Activated T-helper 2 cell treated with anti-CD3 and anti-CD28 coated beads, Interferon-gamma antibody, Interleukin-2, Interleukin-4, amounts not matched to agents 10 μg/mL and 5 μg/mL and 100 μg/mL, durations not matched to agents 14 hours and 24 hours and 36 hours (primary cell): ENCODE measurements around the gene HOXB5. TPM values are rescaled to one million over a fixed set of nuclear protein-coding genes. Genes with fewer than 3 reads are reported as not detected.

Experiments used
- DNase-seq: peaks from one replicate; pipeline ENCODE4 v3.0.0; 2021; ENCODE audit warnings: low spot score
- H3K27ac Mint-ChIP-seq: one replicate; pipeline ENCODE4 v1.8.0; 2021; ENCODE audit warnings: mixed read lengths
- H3K27me3 Mint-ChIP-seq: one replicate; pipeline ENCODE4 v1.8.0; 2021; ENCODE audit warnings: low read depth, mixed read lengths
- H3K36me3 Mint-ChIP-seq: one replicate; pipeline ENCODE4 v1.8.0; 2021; ENCODE audit warnings: low read depth, mixed read lengths
- H3K4me1 Mint-ChIP-seq: one replicate; pipeline ENCODE4 v1.8.0; 2021; ENCODE audit warnings: low read depth, mixed read lengths
- H3K4me3 Mint-ChIP-seq: one replicate; pipeline ENCODE4 v1.8.0; 2021; ENCODE audit warnings: low read depth, mild to moderate bottlenecking, moderate library complexity, mixed read lengths
- H3K9me3 Mint-ChIP-seq: one replicate; pipeline ENCODE4 v1.8.0; 2021; ENCODE audit warnings: mixed read lengths
- intact Hi-C: fragments of 100-400 bp; cut with micrococcal nuclease; formaldehyde crosslinking; loops from one replicate; pipeline ENCODE4 v1.15.1; 2023
- total RNA-seq: library from RNA; stranded (reverse); gene quantifications from 2 replicates; pipeline ENCODE4 v1.2.3, GENCODE V29; 2022

Gene HOXB5
- total RNA-seq, 1 donor from 2014 or later = not detected

DNA sequence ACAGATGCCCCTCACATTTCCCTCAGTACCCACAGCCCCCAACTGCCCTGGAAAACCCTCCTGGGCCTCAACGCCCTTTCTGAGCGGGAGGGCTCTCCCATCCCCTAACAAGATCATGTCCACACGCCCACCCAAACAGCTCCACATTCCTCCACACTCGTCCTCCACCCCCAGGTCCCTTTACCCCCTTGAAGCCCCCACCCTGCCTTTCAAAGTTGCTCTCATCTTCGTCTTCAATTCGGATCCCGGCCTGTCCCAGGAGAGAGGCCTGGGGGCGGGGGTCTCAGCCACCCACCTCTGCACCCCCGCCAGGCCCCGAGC is 29.8 kb downstream of the HOXB5 start:
- Mint-ChIP-seq H3K27ac (no peak overlapping the region), H3K36me3 (peaks cover 3% of the 10 kb centered on the region), H3K27me3 (peaks cover 20% of the 10 kb centered on the region), H3K4me1 (peaks cover 10% of the 10 kb centered on the region), H3K9me3 (no peaks in the 10 kb centered on the region), H3K4me3 (no peak overlapping the region)
- intact Hi-C loops = no loop called here
- no peak for DNase-seq

DNA sequence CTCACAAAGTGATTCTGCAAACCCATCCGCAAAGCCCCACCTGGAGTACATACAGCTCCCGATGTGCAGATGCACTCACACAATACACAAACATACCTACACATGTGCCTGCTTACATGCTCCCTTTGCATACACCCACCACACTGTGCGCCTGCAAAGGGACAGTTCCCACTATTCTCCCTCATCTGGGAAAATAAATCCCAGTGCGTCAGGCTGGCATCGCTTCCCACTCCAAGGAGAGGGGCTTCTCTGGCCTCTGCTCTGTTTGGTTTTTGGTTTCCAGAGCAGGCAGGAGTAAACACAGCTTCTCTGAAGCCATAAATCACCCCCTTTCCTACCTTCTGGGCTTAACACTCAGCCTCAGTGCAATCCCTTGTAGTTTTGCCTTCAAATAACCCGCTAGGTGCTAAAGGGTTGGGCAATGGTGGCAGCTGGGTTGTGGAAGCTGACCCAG is 30.2 kb downstream of the HOXB5 start:
- peaks cover 17% of the 10 kb centered on the region for H3K27me3 Mint-ChIP-seq
- H3K4me1 Mint-ChIP-seq = peaks cover 7% of the 10 kb centered on the region
- intact Hi-C loops = no loop called here
- peaks cover 1% of the 10 kb centered on the region for H3K36me3 Mint-ChIP-seq
- DNase-seq = no peak
- H3K9me3 Mint-ChIP-seq = no peaks in the 10 kb centered on the region
- no peak overlapping the region for H3K27ac Mint-ChIP-seq
- no peak overlapping the region for H3K4me3 Mint-ChIP-seq

DNA sequence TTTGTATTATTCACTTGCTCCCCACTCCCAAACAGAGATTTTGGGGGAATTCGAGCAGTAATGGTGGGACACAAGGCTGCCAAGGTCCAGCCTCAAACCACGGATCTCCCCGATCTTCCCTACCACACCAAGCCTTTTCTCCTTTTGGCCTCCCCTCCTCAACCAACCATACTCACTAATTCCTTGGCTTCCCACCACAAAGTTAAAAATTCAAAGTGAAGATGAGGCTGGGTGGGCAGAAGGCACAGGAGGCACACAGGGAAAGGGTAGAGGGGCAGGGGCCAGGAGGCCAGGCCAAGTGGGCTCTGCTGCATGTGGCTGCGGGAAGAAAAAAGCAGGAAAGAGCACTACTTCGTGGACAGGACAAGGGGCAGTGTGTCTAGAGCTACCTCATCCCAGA is 30.6 kb downstream of the HOXB5 start:
- Mint-ChIP-seq H3K4me1 (peaks cover 6% of the 10 kb centered on the region), H3K27ac (no peak overlapping the region), H3K36me3 (no peaks in the 10 kb centered on the region), H3K27me3 (peaks cover 14% of the 10 kb centered on the region), H3K4me3 (no peak overlapping the region), H3K9me3 (no peaks in the 10 kb centered on the region)
- DNase-seq = no peak
- intact Hi-C loops = no loop called here

- Mint-ChIP-seq H3K27me3 (peaks cover 14% of the 10 kb centered on the region), H3K4me1 (peaks cover 6% of the 10 kb centered on the region), H3K9me3 (no peaks in the 10 kb centered on the region), H3K36me3 (no peaks in the 10 kb centered on the region), H3K4me3 (no peak overlapping the region), H3K27ac (no peak overlapping the region)
- DNase-seq = no peak
- intact Hi-C loops = no loop called here
Measured at GRCh38 chr17:48561884-48562810, 31.4 kb downstream of the HOXB5 start.

- H3K36me3 Mint-ChIP-seq = no peaks in the 10 kb centered on the region
- no peak for DNase-seq
- H3K27ac Mint-ChIP-seq = no peak overlapping the region
- H3K27me3 Mint-ChIP-seq = peaks cover 29% of the 10 kb centered on the region
- H3K4me3 Mint-ChIP-seq = no peak overlapping the region
- H3K4me1 Mint-ChIP-seq = peaks cover 9% of the 10 kb centered on the region
- H3K9me3 Mint-ChIP-seq = no peaks in the 10 kb centered on the region
- intact Hi-C loops = no loop called here
Measured at GRCh38 chr17:48559840-48560817, 33.5 kb downstream of the HOXB5 start.

- Mint-ChIP-seq H3K4me3 (no peak overlapping the region), H3K9me3 (no peaks in the 10 kb centered on the region), H3K27me3 (peaks cover 28% of the 10 kb centered on the region), H3K4me1 (peaks cover 15% of the 10 kb centered on the region), H3K36me3 (no peaks in the 10 kb centered on the region), H3K27ac (no peak overlapping the region)
- intact Hi-C loops = no loop called here
- DNase-seq = no peak
Measured at GRCh38 chr17:48559122-48559839, 34.3 kb downstream of the HOXB5 start.

DNA sequence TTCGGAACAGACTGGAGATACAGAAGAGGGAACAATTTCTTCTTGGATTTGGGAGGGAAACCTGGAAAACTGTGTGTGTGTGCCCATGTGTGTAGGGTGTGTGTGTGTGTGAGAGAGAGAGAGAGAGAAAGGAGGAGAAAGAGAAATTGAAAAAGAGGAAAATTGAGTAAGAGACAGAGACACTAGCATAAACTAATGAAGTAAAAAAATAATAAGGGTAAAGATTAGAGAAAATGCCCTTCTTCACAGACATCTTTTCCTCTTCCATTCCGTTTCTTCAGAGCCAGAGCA is 34.8 kb downstream of the HOXB5 start:
- no peak overlapping the region for H3K27ac Mint-ChIP-seq
- intact Hi-C loops = no loop called here
- DNase-seq = no peak
- H3K4me3 Mint-ChIP-seq = no peak overlapping the region
- H3K4me1 Mint-ChIP-seq = peaks cover 15% of the 10 kb centered on the region
- peaks cover under 1% of the 10 kb centered on the region for H3K36me3 Mint-ChIP-seq
- H3K27me3 Mint-ChIP-seq = peaks cover 27% of the 10 kb centered on the region
- H3K9me3 Mint-ChIP-seq = no peaks in the 10 kb centered on the region

DNA sequence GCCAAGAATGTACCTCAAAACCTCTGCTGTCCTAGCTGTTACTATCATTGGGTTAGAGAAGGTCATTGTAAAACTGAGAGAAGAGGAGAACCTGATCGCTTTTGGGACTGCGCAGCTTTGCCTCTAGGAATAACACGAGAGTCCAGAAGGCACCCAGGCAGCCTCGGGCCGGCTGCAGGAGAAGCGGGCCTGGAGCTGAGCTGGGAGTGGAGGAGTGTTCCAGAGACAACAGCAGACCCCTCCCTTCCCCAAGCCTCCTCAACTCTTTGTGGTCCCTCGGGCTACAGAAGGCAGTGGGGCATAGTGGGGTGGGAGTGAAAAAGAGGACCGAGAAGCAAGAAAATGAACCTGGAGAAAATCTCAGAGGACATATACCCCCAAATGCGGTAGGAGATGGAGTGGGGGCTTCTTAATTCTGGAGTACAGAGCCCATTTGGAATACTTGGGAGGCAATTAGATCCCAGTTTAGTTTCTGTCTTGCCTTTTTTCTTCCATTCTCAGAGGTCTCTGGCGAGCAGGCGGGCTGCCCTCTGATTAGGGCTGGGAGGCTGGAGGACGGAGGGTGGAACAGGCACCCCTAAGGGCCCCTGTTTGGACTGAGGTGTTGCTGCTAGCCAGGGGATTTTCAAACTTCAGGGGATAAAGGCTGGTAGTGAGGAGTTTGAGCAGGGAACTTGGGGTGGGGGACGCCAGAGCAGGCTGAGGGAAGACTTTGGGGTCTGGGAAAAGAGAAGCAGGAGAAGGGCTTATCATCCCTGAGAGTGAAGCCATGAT is 35.3 kb downstream of the HOXB5 start:
- H3K27me3 Mint-ChIP-seq = peaks cover 27% of the 10 kb centered on the region
- no peaks in the 10 kb centered on the region for H3K9me3 Mint-ChIP-seq
- no peak for DNase-seq
- intact Hi-C loops = no loop called here
- no peak overlapping the region for H3K4me3 Mint-ChIP-seq
- H3K36me3 Mint-ChIP-seq = peaks cover 3% of the 10 kb centered on the region
- H3K4me1 Mint-ChIP-seq = peaks cover 15% of the 10 kb centered on the region
- H3K27ac Mint-ChIP-seq = no peak overlapping the region

DNA sequence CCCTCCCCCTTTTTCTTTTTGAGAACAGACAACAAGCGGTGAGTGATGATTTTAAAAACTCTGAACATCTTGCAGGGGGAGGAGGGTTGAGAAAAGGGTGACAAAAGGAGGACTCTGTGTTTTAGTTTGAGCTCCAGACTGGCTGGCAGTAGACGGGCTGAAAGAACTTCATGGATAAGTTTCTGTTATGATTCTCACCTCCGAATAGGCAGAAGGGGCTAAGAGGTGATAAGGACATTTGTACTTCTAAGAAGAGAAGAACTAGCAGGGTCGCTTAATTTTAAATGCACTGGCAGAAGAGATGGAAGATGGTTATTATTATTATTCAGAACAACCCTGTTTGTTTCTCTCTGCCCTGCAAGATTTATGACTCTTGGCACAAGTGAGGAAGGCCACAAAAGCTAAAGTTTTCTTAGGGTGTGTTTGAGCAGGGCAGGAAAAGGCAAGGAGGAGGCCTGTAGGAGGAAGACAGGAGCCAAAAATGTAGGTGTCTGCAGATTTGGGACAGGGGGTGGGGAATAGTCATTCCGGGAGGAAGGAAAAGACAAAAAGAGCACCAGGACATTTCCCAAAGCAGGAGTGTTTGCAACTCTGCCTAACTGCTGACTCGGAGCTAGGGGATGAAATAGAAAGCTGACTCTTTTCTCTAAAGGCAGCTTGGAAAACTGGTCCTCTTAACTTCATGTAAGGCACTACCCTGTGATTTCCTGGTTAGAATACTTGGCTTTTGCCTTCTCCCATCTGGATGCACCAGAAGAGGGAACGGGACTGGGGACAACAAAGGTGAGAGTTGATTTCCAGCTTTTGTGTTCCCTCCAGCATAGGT is 36.8 kb downstream of the HOXB5 start:
- peaks cover 3% of the 10 kb centered on the region for H3K36me3 Mint-ChIP-seq
- no peak for DNase-seq
- peaks cover 24% of the 10 kb centered on the region for H3K27me3 Mint-ChIP-seq
- no peak overlapping the region for H3K4me3 Mint-ChIP-seq
- H3K4me1 Mint-ChIP-seq = peaks cover 15% of the 10 kb centered on the region
- H3K9me3 Mint-ChIP-seq = no peaks in the 10 kb centered on the region
- intact Hi-C loops = no loop called here
- no peak overlapping the region for H3K27ac Mint-ChIP-seq

GRCh38 chr17:48556229-48556575 is 37.4 kb downstream of the HOXB5 start:
- no peak for DNase-seq
- H3K36me3 Mint-ChIP-seq = peaks cover 3% of the 10 kb centered on the region
- intact Hi-C loops = no loop called here
- no peak overlapping the region for H3K27ac Mint-ChIP-seq
- peaks cover 24% of the 10 kb centered on the region for H3K27me3 Mint-ChIP-seq
- H3K4me1 Mint-ChIP-seq = peaks cover 11% of the 10 kb centered on the region
- H3K9me3 Mint-ChIP-seq = no peaks in the 10 kb centered on the region
- no peak overlapping the region for H3K4me3 Mint-ChIP-seq

DNA sequence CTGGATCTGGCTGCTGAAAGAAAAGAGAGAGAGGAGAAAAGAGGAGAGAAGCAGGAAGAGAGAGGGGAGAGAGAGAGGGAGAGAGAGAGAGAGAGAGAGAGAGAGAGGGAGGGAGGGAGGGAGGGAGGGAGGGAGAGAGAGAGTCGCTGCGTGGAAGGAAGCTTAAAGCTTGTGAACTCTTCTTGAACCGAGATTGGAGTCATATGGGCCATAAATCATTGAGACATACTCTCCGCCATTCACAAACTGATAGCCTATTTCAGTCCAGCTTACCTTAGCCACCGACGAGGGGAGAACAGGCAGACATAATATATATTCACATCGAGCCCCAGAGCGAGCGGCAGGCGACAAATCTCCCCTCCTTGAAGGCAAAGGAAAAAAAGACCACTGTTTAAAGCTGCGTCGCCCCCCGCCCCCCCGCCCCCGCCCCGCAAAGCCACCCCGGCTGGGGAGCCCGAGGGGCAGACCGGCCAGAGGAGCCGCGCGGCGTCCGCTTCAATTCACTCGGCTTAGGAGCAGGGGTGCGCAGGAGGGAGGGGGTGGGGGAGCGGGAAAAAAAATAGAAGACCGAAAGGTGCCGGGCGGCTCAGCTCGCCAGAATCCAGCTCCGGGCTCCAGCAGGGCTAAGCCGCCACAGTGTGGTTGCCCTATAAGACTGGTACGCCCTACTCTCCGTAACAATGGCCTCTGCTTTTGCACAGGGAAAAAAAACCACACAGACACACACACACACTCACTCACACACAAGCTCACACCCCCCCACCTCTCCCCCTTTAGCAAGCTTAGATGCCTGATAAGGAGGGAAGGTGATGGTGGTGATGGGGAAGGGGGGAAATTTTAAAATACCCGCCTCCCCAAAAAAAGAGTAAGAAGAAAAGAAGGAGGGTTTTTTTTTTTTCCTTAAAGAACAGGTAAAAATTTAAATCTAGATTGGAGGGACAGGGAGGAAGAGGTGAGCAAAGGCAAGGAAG is 38.0 kb downstream of the HOXB5 start:
- Mint-ChIP-seq H3K27me3 (peaks cover 24% of the 10 kb centered on the region), H3K4me1 (peaks cover 9% of the 10 kb centered on the region), H3K9me3 (no peaks in the 10 kb centered on the region), H3K27ac (no peak overlapping the region), H3K36me3 (peaks cover 3% of the 10 kb centered on the region), H3K4me3 (peak overlapping the region; percentile 79)
- intact Hi-C loops = no loop called here
- DNase-seq = no peak
